GM12873 (cell line): ENCODE measurements around the gene OR4N2.
"Not testable (repeated sequence)": the region's sequence is repeated elsewhere in the genome, so short reads cannot be mapped to it uniquely, and the experiment has no call there.

Experiments used
- CTCF ChIP-seq: IDR thresholded peaks from 2 replicates; pipeline ENCODE4 v1.5.1; 2012; ENCODE audit warnings: low read depth, mild to moderate bottlenecking, moderate library complexity, low read length, control low read depth; ENCODE audit not compliant: insufficient read depth; ENCODE audit errors: missing control alignments

OR4N2 gene, protein sequence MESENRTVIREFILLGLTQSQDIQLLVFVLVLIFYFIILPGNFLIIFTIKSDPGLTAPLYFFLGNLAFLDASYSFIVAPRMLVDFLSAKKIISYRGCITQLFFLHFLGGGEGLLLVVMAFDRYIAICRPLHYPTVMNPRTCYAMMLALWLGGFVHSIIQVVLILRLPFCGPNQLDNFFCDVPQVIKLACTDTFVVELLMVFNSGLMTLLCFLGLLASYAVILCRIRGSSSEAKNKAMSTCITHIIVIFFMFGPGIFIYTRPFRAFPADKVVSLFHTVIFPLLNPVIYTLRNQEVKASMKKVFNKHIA

DNA sequence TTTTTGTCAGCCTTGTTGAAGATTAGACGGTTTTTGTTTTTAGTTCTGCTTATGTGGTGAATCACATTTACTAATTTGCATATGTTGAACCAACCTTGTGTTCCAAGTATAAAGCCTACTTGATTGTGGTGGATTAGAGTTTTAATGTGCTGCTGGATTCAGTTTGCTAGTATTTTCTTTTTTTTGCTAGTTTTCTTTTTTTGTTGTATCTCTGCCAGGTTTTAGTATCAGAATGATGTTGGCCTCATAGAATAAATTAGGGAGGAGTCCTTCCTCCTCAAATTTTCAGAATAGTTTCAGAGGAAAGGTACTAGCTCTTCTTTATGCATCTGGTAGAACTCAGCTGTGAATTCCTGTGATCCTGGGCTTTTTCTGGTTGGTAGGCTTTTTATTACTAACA, at the start of gene OR4N2:
TSS of gene OR4N2 (plus strand) at position 301 of the 400 bp plus-strand sequence. CDS start 23,679 bp downstream, outside the sequence.
- TF ChIP-seq CTCF = not testable (repeated sequence)

GRCh38 chr14:19754172-19754571, 49.4 kb upstream of the OR4N2 start:
- TF ChIP-seq CTCF = no peak

DNA sequence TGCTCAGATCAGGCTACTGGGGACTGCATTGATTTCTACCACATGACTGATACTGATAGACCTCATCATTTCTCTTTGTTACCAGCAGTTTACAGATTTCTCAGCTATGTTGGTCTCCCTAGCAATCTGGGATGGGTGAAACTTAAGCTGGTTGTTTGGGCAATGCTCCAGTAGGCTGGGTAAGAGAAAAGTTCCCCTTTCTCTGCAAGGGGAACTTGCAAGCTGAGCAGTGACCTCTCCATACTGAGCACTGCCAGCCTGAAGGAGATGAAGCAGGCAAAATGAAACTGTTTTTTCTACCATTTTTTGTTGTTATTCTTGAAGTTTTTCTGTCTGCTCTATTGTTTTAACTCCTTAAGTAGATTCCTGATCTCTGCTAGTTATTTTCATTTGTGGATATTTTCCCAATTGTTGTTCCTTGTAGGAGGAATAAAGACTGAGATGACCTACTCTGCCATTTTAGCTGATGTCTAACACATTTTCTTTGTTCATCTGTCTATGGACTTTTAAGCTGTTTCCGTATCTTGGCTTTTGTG, 31.6 kb upstream of the OR4N2 start:
- no peak for TF ChIP-seq CTCF

- TF ChIP-seq CTCF = not testable (repeated sequence)
Measured at GRCh38 chr14:19773204-19773603, 30.4 kb upstream of the OR4N2 start, which contains the start of gene OR4M1. TSS of gene OR4M1 (plus strand) at chr14:19773504. CDS start at chr14:19780323, 6,819 bp downstream.

DNA sequence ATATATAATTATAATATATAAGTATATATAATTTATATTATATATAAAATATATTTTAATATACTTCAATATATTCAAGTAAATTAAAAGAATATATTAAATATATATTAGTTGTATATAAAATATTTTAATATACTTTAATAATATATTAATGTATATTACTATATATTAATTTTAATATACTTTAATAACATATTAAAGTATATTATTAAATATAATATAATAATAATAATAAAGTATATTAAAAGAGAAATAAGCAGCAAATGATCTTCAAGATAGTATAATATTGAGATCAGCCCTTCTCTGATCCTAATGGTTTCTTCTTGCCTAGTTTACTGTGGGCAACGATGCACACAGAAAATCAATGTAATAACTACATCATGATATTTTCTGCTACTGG, 28.0 kb upstream of the OR4N2 start:
- no peak for TF ChIP-seq CTCF

DNA sequence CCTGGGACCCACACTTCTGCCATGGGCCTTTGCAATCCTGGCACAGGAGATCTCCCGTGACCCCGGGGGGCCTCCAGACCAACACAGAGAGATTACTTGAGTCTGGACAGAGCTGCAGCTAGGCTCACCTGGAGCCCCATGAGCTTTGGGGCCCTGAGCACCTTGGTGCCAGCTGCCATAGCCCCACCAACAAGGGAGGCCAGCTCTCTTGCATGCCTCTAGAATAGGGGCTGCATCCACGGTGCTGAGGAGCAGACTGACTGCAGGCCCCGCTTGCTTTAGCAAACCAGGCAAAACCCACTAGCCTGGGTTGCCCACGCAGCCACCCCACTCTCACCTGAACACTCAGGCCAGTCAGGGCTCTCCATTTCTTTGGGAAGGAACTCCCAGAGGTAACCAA, 3.7 kb upstream of the OR4N2 start:
- no peak for TF ChIP-seq CTCF

- no peak for TF ChIP-seq CTCF
Measured at GRCh38 chr14:19800282-19801117, 3.1 kb upstream of the OR4N2 start.
